ENCODE results near the gene FOXE3.

FOXE3 gene

GRCh38 chr1:47465605-47466004 is 49.5 kb downstream of the FOXE3 start:
- no peaks in the 10 kb centered on the region for H3K79me2 ChIP-seq (ENCODE audit: insufficient read depth, low read length)
- H3K9ac ChIP-seq (ENCODE audit: low read length): no peak overlapping the region
- no peaks in the 10 kb centered on the region for H3F3A ChIP-seq (ENCODE audit: insufficient read depth)
- H3K36me3 ChIP-seq (ENCODE audit: low read length): no peaks in the 10 kb centered on the region
- no peaks in the 10 kb centered on the region for H3K9me3 ChIP-seq (ENCODE audit: insufficient read depth, low read length)
- H2AFZ ChIP-seq (ENCODE audit: low read depth, low read length, severe bottlenecking): no peak overlapping the region
- no peak overlapping the region for H3K4me3 ChIP-seq (ENCODE audit: insufficient read depth, low read length, poor library complexity, severe bottlenecking)
- no peak overlapping the region for H3K4me2 ChIP-seq (ENCODE audit: low read depth, low read length, poor library complexity, severe bottlenecking)
- TF ChIP-seq CTCF (IDR thresholded peaks at IDR 0.05; ENCODE audit: insufficient read depth, low read length, poor library complexity, severe bottlenecking) (no peak), EZH2phosphoT487 (conservative IDR thresholded peaks at IDR 0.05; ENCODE audit: low read length) (no peak)
- no peaks in the 10 kb centered on the region for H3K9me2 ChIP-seq (replicated peaks; ENCODE audit: insufficient read depth, low read length)
- H3K27me3 ChIP-seq (ENCODE audit: low read length): no peaks in the 10 kb centered on the region
- no peak overlapping the region for H3K27ac ChIP-seq (ENCODE audit: low read depth, low read length)
- H4K20me1 ChIP-seq (ENCODE audit: low read depth, low read length): no peaks in the 10 kb centered on the region
